Lower leg skin (tissue), 3 donors: ENCODE results near the gene RAB26.
"Not testable (repeated sequence)": the region's sequence is repeated elsewhere in the genome, so short reads cannot be mapped to it uniquely, and the experiment has no call there.

Experiments used
- POLR2A ChIP-seq, 2 donors: fragments of 450-650 bp; IDR thresholded peaks; one replicate each; pipeline ENCODE4 v1.6.1; 2016 to 2017; ENCODE audit warnings: antibody characterized with exemption in 2 of 2, mild to moderate bottlenecking in 1 of 2, moderate library complexity in 1 of 2
- TF ChIP-seq, protein P1 (sequence below), 3 donors: fragments of 450-650 bp; IDR thresholded peaks; one replicate each; pipeline ENCODE4 v1.5.1; 2016; ENCODE audit warnings: antibody characterized with exemption in 3 of 3, mild to moderate bottlenecking in 3 of 3, moderate library complexity in 2 of 3

DNA sequence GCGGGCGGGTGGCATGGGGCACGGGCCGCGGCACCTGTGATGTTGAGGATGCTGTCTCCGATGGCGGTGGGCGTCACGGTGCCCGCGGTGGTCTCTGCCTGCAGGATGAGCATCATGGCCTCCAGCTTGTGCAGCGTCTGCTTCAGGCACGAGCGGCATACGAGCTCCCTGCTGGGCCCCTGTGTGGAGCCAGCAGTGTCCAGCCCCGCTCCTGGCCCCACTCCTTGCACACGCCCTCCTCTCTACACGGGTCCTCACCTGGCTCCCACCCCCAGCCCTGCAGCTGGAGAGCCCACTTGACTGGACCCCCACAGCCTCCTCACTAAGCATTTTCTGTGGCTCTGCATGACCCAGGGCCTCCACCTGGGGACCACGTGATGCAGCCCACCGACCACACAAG lies 44.0 kb upstream of the RAB26 start:
- TF ChIP-seq, protein P1, sequence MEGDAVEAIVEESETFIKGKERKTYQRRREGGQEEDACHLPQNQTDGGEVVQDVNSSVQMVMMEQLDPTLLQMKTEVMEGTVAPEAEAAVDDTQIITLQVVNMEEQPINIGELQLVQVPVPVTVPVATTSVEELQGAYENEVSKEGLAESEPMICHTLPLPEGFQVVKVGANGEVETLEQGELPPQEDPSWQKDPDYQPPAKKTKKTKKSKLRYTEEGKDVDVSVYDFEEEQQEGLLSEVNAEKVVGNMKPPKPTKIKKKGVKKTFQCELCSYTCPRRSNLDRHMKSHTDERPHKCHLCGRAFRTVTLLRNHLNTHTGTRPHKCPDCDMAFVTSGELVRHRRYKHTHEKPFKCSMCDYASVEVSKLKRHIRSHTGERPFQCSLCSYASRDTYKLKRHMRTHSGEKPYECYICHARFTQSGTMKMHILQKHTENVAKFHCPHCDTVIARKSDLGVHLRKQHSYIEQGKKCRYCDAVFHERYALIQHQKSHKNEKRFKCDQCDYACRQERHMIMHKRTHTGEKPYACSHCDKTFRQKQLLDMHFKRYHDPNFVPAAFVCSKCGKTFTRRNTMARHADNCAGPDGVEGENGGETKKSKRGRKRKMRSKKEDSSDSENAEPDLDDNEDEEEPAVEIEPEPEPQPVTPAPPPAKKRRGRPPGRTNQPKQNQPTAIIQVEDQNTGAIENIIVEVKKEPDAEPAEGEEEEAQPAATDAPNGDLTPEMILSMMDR (IDR thresholded peaks at IDR 0.05) = not testable (repeated sequence)
- TF ChIP-seq POLR2A (IDR thresholded peaks at IDR 0.05) = not testable (repeated sequence)
